ENCODE results near the gene TMEM144.

- TF ChIP-seq POLR2A (IDR thresholded peaks at IDR 0.05; ENCODE audit: low read depth, low read length) (no peak), POLR2AphosphoS5 (IDR thresholded peaks at IDR 0.05; ENCODE audit: low read depth, low read length) (no peak)
These were observed 46.1 kb upstream of the TMEM144 start for GRCh38 chr4:158163941-158164767.
